SH-SY5Y (cell line): ENCODE data around the gene TCF7L1.

Experiments used
- GATA2 ChIP-seq: IDR thresholded peaks from 2 replicates; pipeline ENCODE4 v1.6.1; 2011; ENCODE audit warnings: mild to moderate bottlenecking, low read depth, low read length
- GATA3 ChIP-seq: IDR thresholded peaks from 2 replicates; pipeline ENCODE4 v1.6.1; 2011; ENCODE audit warnings: low read depth, mild to moderate bottlenecking, low read length, moderate library complexity

GRCh38 chr2:85096616-85097015 is 36.6 kb upstream of the TCF7L1 start:
- no peak for TF ChIP-seq GATA2
- TF ChIP-seq GATA3: no peak
